HL-60/S4 treated with phorbol 12-myristate 13-acetate at 8.2 ng/mL for 4 days and 3 days (cell line): ENCODE results near the gene CILP2.

Source experiments
- in situ Hi-C: fragments of 300-500 bp; cut with MboI; formaldehyde crosslinking; loops from 2 replicates; pipeline ENCODE4 v1.15.0; 2022; ENCODE audit warnings: low sequenced_read_pairs

The CILP2 gene, protein sequence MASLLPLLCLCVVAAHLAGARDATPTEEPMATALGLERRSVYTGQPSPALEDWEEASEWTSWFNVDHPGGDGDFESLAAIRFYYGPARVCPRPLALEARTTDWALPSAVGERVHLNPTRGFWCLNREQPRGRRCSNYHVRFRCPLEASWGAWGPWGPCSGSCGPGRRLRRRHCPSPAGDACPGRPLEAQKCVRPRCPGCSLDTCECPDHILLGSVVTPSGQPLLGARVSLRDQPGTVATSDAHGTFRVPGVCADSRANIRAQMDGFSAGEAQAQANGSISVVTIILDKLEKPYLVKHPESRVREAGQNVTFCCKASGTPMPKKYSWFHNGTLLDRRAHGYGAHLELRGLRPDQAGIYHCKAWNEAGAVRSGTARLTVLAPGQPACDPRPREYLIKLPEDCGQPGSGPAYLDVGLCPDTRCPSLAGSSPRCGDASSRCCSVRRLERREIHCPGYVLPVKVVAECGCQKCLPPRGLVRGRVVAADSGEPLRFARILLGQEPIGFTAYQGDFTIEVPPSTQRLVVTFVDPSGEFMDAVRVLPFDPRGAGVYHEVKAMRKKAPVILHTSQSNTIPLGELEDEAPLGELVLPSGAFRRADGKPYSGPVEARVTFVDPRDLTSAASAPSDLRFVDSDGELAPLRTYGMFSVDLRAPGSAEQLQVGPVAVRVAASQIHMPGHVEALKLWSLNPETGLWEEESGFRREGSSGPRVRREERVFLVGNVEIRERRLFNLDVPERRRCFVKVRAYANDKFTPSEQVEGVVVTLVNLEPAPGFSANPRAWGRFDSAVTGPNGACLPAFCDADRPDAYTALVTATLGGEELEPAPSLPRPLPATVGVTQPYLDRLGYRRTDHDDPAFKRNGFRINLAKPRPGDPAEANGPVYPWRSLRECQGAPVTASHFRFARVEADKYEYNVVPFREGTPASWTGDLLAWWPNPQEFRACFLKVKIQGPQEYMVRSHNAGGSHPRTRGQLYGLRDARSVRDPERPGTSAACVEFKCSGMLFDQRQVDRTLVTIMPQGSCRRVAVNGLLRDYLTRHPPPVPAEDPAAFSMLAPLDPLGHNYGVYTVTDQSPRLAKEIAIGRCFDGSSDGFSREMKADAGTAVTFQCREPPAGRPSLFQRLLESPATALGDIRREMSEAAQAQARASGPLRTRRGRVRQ

DNA sequence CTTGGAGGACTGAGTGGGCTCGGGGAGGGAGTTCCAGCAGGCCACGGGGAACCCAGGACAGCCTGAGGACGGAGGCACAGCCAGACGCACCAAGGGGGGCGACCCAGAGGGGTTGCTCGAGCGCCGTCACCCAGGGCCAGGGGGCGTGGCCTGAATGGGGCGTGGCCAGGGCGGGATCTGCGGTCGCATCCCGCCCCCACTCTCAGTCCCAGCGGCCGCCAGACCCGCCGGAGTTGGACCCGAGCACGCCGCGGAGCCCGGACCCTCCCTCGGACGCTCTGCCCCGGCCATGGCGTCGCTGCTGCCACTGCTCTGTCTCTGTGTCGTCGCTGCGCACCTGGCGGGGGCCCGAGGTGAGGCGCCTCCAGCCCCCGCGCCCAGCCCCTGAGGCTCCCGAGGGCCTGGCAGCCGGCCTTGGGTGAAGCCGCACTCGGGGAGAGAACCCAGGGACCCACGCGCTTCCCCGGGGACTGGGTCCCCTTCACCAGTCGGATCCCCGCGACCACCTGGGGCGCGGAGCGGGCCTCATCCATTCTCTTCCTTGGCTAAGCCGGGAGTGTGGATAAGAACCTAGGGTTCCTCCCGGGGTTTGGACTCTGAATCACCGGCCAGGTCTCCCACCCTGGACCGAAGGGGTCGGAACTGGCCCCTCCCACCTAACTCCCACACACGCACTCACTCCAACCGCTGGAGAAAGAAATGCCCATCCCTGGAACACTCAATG is at the start of gene CILP2:
Gene CILP2, plus strand, starts transcription at position 205 of the 724 bp plus-strand sequence. Its CDS starts 85 bp downstream, at position 290.
- in situ Hi-C loops, result loop anchor here (10.0 kb wide), 1 partner anchor 107 kb away; the partner anchor contains the start of gene GMIP

DNA sequence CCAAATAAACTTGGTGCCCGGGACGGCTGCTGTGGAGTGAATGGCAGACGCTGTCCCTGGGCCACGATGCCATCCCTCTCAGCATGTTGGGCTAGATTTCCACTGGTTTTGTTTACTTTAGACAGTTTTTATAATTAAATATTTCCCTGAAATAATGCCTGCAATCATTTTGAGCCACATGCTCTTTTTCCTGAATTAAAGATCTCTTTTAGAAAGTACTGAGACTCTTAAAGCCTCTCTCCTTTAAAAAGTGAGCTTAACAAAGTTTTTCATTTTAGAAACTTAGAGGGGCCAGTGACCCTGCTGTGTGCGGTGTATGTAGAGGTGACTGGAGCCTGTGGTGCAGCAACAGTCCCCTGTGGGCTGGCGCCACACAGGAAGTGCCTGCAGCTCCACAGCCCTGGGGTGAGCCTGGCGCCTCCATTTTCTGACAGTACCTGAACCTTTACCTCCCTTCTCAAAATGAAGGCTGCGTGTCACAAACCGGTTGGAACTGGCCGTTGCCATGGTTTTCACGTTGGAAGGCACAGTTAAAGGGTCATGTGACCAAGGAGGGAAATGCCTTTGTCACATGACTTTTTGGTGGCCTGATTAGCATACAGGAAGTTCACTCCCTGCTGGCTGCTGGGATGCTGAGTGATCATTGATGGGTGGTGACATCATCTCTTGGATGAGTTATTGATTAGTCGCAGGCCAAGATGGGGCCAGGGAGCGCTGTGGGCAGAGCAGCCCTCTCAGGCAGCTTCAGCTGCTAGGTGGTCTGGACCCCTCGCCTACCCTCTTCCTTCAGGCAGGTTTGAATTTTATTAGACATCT is 49.0 kb upstream of the CILP2 start:
- in situ Hi-C loops, result no loop called here

DNA sequence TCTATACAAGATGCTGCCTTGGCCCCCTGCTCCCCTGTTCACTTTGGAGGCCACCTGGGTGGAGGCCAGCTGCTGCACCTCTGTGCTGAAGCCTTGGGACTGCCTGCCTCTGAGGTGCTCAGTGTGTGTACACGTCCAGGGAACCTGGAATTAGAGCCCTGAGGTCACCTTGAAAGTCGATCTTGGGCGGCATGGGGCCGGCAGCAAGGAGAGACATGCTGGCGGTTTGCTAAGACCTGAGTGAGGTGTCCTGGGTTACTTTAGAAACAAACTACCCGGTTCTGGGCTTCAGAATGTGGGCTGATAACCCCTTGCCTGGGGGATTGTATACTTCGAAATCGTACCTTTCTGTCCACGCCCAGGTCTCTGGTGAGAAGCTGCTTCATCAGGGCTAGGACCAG is 48.3 kb upstream of the CILP2 start:
- in situ Hi-C loops, result loop anchor here (10.0 kb wide), 1 partner anchor 125 kb away; no protein-coding TSS in a partner anchor

DNA sequence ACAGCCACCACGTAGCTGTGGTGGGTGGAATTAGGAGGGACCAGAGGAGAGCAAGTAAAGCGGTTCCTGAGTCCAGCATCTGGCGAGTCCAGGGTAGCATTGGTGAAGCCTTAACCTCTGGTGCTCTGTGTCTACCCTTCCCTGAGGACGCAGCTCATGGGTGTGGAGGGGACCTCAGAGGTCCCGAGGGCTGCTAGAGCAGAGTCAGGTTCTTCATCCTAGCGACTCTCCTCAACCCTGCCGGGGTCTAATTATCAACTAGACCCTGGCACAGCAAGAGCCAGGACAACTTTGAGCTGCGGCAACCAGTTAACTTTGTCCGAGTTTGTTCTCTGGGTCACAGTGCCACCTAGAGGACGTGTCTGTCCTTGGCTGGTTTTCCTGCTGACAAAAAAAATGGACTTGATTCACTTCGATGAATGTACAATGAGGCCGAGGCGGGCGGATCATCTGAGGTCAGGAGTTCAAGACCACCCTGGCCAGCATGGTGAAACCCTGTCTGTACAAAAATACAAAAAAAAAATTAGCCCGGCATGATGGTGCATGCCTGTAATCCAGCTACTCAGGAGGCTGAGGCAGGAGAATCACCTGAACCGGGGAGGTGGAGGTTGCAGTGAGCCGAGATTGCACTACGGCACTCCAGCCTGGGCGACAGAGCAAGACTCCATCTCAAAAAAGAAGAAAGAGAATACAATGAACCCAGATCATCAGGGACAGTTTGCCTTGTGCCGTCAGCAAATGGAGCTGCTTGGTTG is 47.7 kb upstream of the CILP2 start:
- in situ Hi-C loops, result loop anchor here (10.0 kb wide), 1 partner anchor 126 kb away; no protein-coding TSS in a partner anchor

DNA sequence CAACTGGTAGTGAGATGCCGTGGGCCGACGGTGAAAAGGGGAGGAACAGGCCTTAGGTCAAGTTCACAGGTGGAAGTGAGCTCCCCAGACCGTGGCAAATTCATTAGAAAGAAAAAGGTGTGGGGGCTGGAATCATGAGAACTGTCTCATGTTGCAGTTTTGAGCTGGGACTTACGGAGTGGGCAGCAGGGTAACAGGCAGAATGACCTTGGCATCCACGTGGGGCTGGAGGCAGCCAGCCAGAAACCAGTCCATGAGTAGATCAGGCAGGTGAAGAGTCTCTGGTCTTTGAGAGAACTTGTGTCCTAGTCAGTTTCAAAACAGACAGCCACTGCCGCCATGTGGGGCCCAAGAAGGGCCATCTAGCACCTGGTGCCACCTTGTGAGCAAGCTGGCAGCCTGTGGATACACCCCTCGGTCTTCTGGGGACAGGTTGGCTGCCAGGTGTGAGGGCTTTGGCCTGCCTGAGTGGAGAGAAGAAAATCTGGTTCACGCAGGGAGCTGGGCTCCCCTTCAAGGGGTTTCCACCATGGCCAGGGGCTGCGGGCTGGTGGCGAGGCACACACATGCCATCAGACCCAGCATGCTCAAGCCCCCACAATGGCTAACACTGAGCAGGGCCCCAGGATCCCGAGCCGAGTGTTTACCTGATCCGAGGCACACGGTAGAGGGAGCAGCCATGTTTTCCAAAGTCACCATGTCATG is 46.6 kb upstream of the CILP2 start:
- in situ Hi-C loops, result loop anchor here (10.0 kb wide), 1 partner anchor 127 kb away; no protein-coding TSS in a partner anchor

DNA sequence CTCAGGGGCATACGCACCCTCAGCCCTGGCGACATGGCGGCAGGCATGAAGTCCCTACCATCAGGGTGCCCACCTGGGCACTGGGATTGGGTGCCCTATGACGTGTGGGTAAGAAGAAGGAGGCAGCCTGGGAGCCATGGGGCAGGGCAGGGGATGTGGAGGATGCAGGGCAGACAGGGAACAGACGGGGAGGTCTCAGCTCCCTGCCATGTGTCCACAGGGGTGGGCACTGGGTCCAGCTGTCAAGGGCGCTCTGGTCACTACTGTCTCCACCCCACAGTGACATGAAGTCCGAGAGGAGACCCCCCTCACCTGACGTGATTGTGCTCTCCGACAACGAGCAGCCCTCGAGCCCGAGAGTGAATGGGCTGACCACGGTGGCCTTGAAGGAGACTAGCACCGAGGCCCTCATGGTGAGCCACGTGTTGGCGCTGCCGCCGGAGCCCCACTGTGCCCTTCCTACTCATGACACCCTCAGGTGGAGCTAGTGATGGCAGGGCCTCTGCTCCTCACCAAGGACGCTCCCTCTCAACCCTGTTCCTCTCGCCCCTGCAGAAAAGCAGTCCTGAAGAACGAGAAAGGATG is 45.9 kb upstream of the CILP2 start:
- in situ Hi-C loops, result loop anchor here (10.0 kb wide), 1 partner anchor 127 kb away; no protein-coding TSS in a partner anchor

DNA sequence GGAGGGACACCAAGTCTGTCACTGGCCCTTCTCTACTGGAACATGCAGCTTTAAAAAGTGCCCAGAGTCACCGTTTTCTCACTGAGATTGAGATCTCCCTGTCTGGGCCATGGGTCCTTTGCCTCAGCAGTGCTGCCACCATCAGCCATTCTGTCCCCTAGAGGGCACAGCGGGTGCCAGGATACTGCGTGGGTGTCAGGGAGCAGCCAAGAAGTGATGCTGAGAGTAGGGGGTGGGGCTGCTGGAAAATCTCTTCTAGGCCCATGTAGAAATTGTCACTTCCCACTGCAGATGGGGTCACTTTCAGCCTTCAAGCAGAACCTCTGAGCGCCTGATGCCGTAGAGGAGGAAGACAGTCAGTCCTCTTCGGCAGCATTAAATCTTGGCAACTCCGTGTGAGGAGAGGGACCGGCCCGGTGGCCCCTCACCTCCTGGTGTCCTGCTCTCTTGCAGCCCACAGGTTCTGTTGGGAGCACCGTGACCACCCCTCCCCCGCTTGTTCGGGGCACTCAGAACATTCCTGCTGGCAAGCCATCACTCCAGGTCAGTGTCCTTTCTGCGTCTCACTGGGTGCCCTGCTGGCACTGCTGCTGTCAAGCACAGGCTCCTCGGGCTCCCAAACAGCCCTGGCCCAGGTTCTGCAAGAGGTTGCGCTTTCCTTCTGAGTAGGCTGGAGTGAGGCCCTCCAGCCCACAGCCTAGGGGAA is 44.1 kb upstream of the CILP2 start:
- in situ Hi-C loops, result loop anchor here (10.0 kb wide), 1 partner anchor 129 kb away; no protein-coding TSS in a partner anchor

DNA sequence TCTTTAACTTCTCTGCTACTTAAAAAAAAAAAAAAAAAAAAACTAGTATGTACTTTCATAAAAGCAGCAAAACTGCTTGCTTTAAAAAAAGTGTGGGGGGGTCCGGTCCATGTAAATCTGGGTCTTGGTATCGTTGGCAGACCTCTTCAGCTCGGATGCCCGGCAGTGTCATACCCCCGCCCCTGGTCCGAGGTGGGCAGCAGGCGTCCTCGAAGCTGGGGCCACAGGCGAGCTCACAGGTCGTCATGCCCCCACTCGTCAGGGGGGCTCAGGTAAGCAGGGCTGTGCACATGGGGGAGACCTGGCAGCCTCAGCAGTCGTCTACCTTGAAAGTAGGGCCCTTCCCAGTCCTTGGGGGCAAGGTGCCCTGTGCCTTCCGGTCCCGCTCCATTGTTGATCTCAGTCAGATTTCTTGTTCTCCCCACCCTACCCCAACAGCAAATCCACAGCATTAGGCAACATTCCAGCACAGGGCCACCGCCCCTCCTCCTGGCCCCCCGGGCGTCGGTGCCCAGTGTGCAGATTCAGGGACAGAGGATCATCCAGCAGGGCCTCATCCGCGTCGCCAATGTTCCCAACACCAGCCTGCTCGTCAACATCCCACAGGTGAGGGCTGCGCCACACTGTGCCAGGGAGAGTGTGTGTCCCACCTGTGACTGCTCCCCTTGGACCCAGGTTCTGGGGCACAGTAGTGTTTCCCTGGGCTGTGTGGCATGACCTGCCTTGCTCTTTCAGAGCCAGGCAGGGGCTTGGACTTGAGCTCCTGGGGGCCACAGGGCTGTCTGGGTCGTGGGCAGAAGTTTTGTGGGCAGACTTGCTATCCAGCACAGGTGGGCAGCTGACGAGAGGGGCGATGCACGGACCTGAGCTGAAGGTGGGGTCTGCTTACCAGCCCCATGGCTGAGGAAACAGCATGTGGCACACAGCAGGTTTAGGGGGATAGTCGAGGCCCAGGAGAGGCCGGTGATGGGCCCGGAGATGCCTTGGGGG is 42.2 kb upstream of the CILP2 start:
- in situ Hi-C loops, result loop anchor here (10.0 kb wide), 1 partner anchor 131 kb away; no protein-coding TSS in a partner anchor

DNA sequence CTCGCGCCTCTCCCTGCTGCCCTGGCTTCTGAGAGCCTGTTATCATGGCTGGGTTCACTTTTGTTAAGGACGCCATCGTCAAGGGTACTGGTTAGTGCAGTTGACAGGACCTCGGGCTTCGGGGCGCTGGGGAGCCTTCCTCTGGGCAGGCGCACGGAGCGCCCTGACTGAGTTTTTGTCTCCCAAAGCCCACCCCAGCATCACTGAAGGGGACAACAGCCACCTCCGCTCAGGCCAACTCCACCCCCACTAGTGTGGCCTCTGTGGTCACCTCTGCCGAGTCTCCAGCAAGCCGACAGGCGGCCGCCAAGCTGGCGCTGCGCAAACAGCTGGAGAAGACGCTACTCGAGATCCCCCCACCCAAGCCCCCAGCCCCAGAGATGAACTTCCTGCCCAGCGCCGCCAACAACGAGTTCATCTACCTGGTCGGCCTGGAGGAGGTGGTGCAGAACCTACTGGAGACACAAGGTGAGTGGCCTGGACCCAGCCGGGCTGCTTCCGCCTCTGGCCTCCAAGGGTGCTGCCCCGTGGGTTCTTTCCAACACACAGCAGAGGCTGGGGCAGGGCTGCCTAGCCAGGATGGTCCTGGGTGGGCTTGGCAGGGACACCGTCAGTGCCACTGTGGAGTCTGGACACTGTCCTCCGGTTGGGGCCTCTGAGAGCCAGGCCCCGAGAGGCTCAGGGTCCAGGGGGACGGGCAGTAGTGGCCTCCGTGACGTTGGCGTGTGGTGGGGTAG is 39.6 kb upstream of the CILP2 start:
- in situ Hi-C loops, result loop anchor here (10.0 kb wide), 1 partner anchor 134 kb away; no protein-coding TSS in a partner anchor

DNA sequence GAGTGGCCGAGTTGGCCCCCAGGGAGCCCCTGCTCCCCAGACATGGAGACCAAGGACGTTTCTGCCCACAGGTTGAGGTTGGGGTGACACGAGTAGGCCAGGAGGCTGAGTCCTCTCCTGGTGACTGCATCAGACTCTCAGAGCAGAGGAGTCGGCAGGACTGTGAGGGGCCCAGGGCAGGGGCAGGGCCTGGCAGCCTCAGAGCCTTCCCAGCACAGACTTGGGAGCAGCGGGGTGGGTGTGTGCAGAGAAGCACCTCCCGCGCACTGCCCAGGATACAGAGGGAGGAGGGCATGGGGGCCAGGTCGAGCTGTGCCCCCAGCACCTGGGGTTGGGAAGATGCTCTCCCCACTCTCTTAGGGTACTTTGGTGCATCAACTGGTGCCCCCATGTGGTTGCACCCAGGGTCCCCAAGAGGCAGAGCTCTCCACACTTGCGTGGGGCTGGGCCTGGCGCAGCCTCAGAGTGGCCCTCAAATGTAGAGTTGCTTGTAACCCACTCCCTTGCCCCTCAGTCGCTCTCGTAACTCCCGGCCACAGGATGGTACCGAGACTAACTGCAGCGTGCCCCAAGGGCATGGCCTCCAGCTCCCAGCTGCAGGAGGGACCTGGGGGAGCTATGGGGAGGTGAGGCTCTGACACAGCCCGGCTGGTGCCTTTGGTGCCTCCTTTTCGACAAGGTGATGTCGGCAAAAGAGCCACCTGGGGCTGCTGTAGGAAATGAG is 38.6 kb upstream of the CILP2 start:
- in situ Hi-C loops, result loop anchor here (10.0 kb wide), 1 partner anchor 135 kb away; no protein-coding TSS in a partner anchor

DNA sequence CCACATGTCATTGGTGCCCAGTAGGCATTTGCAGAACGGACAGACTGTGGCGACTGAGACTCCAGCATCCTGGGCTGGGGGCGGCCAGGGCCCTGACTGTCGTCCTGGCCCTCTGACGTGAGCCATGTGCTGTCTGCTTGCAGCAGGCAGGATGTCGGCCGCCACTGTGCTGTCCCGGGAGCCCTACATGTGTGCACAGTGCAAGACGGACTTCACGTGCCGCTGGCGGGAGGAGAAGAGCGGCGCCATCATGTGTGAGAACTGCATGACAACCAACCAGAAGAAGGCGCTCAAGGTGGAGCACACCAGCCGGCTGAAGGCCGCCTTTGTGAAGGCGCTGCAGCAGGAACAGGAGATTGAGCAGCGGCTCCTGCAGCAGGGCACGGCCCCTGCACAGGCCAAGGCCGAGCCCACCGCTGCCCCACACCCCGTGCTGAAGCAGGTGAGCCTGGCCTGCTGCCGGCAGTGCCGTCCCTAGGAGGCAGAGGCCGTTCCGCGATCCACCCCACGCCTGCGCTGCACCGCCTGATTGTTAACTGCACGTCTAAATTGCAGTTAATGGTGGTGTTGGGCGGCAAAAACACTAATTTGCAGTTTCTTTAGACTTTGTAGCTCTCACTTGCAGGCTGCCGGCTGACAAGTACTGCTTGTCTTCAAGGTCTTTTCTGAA is 37.0 kb upstream of the CILP2 start:
- in situ Hi-C loops, result no loop called here

DNA sequence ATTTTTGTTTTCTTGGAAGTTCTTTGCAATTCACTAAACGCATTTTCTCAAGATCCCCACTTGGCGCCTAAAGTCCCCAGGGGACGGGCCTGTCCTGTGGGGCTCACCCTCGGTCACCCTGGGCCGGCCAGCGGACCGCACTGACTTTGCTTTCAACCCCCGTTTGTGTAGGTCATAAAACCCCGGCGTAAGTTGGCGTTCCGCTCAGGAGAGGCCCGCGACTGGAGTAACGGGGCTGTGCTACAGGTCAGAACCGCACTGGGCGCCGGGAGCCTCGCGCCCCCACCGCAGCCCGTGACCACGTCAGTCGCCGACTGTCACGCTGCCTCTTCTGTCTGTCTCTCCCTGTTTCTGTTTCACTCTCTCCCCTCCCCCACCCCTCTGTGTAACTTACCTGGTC is 36.3 kb upstream of the CILP2 start:
- in situ Hi-C loops, result no loop called here

DNA sequence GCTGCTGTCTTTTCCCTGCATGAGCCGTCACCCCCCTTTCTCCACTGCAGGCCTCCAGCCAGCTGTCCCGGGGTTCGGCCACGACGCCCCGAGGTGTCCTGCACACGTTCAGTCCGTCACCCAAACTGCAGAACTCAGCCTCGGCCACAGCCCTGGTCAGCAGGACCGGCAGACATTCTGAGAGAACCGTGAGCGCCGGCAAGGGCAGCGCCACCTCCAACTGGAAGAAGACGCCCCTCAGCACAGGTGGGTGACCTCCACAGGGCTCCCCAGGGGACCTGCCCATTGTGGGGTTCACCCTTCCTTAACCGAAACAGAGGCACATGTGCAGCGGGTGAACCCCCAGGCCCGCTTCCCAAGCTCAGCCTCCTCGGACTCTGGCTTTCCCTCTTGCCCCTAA is 35.8 kb upstream of the CILP2 start:
- in situ Hi-C loops, result no loop called here
